HL-60/S4 treated with retinoic acid at 250 ng/mL for 4 days and 3 days (cell line): Measurements from ENCODE around the gene GADD45G.

ENCODE experiments used
- in situ Hi-C: fragments of 300-500 bp; cut with MboI; formaldehyde crosslinking; loops from 2 replicates; pipeline ENCODE4 v1.7.0; 2022; ENCODE audit warnings: low sequenced_read_pairs

GADD45G gene

GRCh38 chr9:89606049-89606623 is 1.3 kb downstream of the GADD45G start:
- in situ Hi-C loops: no loop called here

GRCh38 chr9:89606624-89607311 is 2.0 kb downstream of the GADD45G start:
- in situ Hi-C loops: no loop called here

GRCh38 chr9:89608641-89609335 is 4.0 kb downstream of the GADD45G start:
- in situ Hi-C loops: no loop called here

GRCh38 chr9:89609426-89610006 is 4.7 kb downstream of the GADD45G start:
- in situ Hi-C loops: no loop called here

- in situ Hi-C loops: no loop called here
These were observed 5.6 kb downstream of the GADD45G start for GRCh38 chr9:89610391-89610925.

- in situ Hi-C loops: no loop called here
These were observed 6.6 kb downstream of the GADD45G start for GRCh38 chr9:89611425-89611824.

- in situ Hi-C loops: no loop called here
These were observed 7.9 kb downstream of the GADD45G start for GRCh38 chr9:89612566-89613278.

GRCh38 chr9:89613912-89614892 is 9.4 kb downstream of the GADD45G start:
- in situ Hi-C loops: no loop called here

GRCh38 chr9:89615661-89616060 is 10.8 kb downstream of the GADD45G start:
- in situ Hi-C loops: no loop called here

- in situ Hi-C loops: no loop called here
These were observed 11.6 kb downstream of the GADD45G start for GRCh38 chr9:89616411-89616810.

GRCh38 chr9:89617978-89618377 is 13.2 kb downstream of the GADD45G start:
- in situ Hi-C loops: no loop called here

GRCh38 chr9:89619019-89619418 is 14.2 kb downstream of the GADD45G start:
- in situ Hi-C loops: no loop called here

GRCh38 chr9:89619424-89620138 is 14.8 kb downstream of the GADD45G start:
- in situ Hi-C loops: no loop called here

- in situ Hi-C loops: no loop called here
These were observed 16.2 kb downstream of the GADD45G start for GRCh38 chr9:89621031-89621430.

- in situ Hi-C loops: no loop called here
These were observed 16.9 kb downstream of the GADD45G start for GRCh38 chr9:89621676-89622075.

- in situ Hi-C loops: no loop called here
These were observed 18.4 kb downstream of the GADD45G start for GRCh38 chr9:89622933-89623861.

GRCh38 chr9:89623925-89624420 is 19.2 kb downstream of the GADD45G start:
- in situ Hi-C loops: no loop called here
